Stimulated activated CD8-positive, alpha-beta memory T cell treated with anti-CD3 and anti-CD28 coated beads, Interleukin-7, amount 100 ng/mL, for 48 hours (primary cell): Measurements from ENCODE around the gene PCDHA6.
"Not testable (repeated sequence)": the region's sequence is repeated elsewhere in the genome, so short reads cannot be mapped to it uniquely, and the experiment has no call there.

Experiments used
- DNase-seq, 2 donors: peaks; one replicate each; pipeline ENCODE4 v3.0.0-alpha.2; 2020; ENCODE audit warnings: low read depth in 1 of 2; ENCODE audit errors: extremely low read depth in 1 of 2

PCDHA6 gene

GRCh38 chr5:140857177-140857986, 29.6 kb downstream of the PCDHA6 start:
- no peak for DNase-seq

DNA sequence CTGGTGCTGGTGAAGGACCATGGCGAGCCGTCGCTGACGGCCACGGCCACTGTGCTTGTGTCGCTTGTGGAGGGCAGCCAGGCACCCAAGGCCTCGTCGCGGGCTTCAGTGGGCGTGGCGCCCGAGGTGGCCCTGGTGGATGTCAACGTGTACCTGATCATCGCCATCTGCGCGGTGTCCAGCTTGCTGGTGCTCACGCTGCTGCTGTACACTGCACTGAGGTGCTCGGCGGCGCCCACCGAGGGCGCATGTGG, 30.2 kb downstream of the PCDHA6 start:
- DNase-seq: no peak

DNA sequence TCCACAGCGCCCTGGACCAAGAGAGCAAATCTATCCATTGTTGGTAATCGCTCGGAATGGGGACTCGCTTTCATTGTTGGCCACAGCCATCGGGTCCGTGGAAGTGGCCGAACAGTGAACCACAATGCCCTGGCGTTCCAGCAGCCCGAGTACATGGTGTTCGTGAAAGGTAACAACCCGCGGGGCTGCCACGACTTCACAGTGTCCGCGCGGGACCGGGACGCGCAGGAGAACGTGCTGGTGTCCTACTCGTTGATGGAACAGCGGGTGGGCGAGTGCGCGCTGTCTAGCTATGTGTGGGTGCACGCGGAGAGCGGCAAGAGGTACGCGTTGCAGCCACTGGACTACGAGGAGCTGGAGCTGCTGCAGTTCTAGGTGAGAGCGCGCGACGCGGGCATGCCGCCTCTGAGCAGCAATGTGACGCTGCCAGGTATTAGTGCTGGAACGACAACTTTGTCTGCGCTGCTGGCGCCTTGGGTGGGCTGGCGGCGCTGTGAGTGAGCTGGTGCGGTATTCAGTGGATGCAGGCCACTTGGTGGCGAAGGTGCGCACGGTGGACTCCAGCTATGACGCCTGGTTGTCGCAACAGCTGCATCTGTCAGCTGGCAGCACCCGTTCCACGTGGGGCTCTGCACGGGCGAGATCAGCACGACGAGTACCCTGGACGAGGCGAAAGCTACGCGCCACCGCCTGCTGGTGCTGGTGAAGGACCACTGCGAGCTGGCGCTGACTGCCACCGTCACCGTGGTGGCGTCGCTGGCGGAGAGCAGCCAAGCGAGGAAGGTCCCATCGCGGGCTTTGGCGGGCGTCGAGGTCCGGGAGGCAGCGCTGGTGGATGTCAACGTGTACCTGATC, 34.9 kb downstream of the PCDHA6 start:
- DNase-seq: no peak

DNA sequence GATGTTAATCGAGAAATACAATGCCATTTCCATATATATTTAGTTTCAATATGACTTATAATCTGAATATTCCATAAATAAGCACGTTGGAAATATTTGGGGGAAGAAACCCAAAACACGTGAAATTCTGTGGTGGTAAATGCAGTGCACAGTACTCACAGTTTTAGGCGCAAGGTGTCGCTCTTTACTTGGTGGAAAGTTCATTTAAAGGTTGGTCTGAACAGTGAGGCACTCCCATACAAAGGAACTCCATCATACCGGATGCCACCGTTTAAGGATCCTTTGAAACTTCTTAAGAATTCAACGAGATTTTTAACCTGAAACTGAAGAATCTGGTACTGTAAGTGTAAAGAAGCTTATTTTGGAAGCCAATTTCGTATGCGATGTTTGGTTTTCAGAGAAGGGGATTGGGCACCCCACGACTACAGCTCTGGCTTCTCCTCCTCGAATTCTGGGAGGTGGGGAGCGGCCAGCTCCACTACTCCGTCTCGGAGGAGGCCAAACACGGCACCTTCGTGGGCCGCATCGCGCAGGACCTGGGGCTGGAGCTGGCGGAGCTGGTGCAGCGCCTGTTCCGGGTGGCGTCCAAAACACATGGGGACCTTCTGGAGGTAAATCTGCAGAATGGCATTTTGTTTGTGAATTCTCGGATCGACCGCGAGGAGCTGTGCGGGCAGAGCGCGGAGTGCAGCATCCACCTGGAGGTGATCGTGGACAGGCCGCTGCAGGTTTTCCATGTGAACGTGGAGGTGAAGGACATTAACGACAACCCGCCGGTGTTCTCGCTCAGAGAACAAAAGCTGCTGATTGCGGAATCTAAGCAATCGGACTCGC, 41.2 kb downstream of the PCDHA6 start, which contains the start of gene PCDHA11:
PCDHA11 (plus strand) TSS at position 237 of the 834 bp plus-strand sequence; CDS start at position 384, 147 bp downstream.
- DNase-seq: no peak

DNA sequence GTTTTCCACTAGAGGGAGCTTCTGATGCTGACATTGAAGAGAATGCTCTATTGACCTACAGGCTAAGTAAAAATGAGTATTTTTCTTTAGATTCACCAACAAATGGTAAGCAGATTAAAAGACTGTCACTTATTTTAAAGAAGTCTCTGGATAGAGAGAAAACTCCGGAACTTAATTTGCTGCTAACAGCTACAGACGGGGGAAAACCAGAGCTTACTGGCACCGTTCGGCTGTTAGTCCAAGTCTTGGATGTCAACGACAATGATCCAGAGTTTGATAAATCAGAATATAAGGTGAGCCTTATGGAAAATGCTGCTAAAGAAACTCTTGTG, 41.8 kb downstream of the PCDHA6 start:
- DNase-seq: no peak

GRCh38 chr5:140870221-140871201, 42.8 kb downstream of the PCDHA6 start:
- DNase-seq: no peak

DNA sequence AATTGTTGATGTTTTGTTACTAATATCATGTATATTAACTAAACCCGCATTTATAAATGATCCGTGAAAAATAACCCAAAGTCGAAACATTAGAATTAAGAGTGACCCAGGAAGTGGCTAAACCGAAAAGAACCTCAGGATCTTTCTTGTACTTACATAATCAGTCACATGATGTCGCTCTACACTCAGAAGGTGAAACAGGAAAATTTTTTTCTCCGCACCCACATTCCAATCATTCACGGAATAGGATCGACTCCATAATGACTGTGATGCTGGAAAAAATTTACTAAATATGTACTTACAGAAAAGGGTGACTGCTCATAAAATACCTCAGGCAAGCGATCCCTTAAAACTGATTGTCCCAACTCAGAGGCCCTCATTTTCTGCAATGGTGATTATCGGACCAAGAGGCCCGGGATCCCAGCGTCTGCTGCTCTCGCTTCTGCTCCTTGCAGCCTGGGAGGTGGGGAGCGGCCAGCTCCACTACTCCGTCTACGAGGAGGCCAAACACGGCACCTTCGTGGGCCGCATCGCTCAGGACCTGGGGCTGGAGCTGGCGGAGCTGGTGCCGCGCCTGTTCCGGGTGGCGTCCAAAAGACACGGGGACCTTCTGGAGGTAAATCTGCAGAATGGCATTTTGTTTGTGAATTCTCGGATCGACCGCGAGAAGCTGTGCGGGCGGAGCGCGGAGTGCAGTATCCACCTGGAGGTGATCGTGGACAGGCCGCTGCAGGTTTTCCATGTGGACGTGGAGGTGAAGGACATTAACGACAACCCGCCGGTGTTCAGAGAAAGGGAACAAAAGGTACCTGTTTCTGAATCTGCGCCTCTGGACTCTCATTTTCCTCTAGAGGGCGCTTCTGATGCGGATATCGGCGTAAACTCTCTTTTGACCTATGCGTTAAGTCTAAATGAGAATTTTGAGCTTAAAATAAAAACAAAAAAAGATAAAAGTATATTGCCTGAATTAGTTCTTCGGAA, 47.6 kb downstream of the PCDHA6 start, which contains the start of gene PCDHA12:
PCDHA12 (plus strand) TSS at position 224 of the 981 bp plus-strand sequence; CDS start at position 389, 165 bp downstream.
- DNase-seq: no peak

GRCh38 chr5:140876541-140877261, 48.9 kb downstream of the PCDHA6 start:
- not testable (repeated sequence) for DNase-seq

- no peak for DNase-seq
Observed at GRCh38 chr5:140877262-140877581, 49.5 kb downstream of the PCDHA6 start.
